B cell (primary cell): ENCODE measurements around the gene EHBP1. TPM values are rescaled to one million over a fixed set of nuclear protein-coding genes. Genes with fewer than 3 reads are reported as not detected.
A peak's percentile ranks its signal among the peaks of the same experiment; 100 is the strongest.

Experiments
- ATAC-seq: fragments of 200-7000 bp; cut with Tn5 transposase; one replicate; pipeline ENCODE4 v1.10.0; 2021; ENCODE audit warnings: low read depth, mild to moderate bottlenecking, moderate number of reproducible peaks, moderate library complexity
- CTCF ChIA-PET: fragments of 350-600 bp; sonication (Branson Sonifier 250); formaldehyde crosslinking; loops from one replicate; lab custom pipeline; 2021; ENCODE audit warnings: antibody characterized with exemption, inconsistent platforms; lab: Charles Lee
- POLR2A ChIA-PET: fragments of 350-600 bp; sonication (Branson Sonifier 250); formaldehyde crosslinking; loops from one replicate; lab custom pipeline; 2021; ENCODE audit warnings: antibody characterized with exemption; lab: Charles Lee
- DNase-seq: peaks from one replicate; pipeline ENCODE4 v3.0.0; 2013
- H2AFZ ChIP-seq: 2 replicates; pipeline ENCODE4 v1.6.1; 2012; ENCODE audit warnings: mild to moderate bottlenecking, low read depth, low read length; ENCODE audit not compliant: insufficient read depth, poor library complexity, severe bottlenecking
- H3K27ac ChIP-seq, 2 donors: 1 replicate in 1 of 2; 2 replicates in 1 of 2; pipeline ENCODE4 v1.5.1; 2012 to 2013; ENCODE audit warnings: low read length in 2 of 2, mild to moderate bottlenecking in 2 of 2, moderate library complexity in 1 of 2
- H3K27me3 ChIP-seq, 4 experiments: fragments of 200-600 bp in 1 of 4; sonication (generic) in 1 of 4; replicated peaks in 1 of 4; 1 replicate in 2 of 4; 2 replicates in 2 of 4; pipeline versions ENCODE4 v1.6.1 to v1.7.0; 2013 to 2016; ENCODE audit warnings: low read length in 3 of 4, mild to moderate bottlenecking in 2 of 4, mixed read lengths in 1 of 4, moderate library complexity in 1 of 4; ENCODE audit not compliant: insufficient read depth in 4 of 4, control insufficient read depth in 3 of 4; ENCODE audit errors: control extremely low read depth in 1 of 4
- H3K36me3 ChIP-seq, 2 experiments: replicated peaks in 1 of 2; 1 replicate in 1 of 2; 2 replicates in 1 of 2; pipeline versions ENCODE4 v1.6.1 to v1.7.1; 2013; ENCODE audit warnings: low read length in 1 of 2; ENCODE audit not compliant: insufficient read depth in 2 of 2, control insufficient read depth in 1 of 2; ENCODE audit errors: control extremely low read depth in 1 of 2, extremely low read depth in 1 of 2
- H3K4me1 ChIP-seq, 2 donors: fragments of 200-600 bp in 1 of 2; sonication (generic) in 1 of 2; 1 replicate in 1 of 2; 2 replicates in 1 of 2; pipeline versions ENCODE4 v1.5.1 to v1.6.1; 2013 to 2017; ENCODE audit warnings: low read length in 2 of 2; ENCODE audit not compliant: control insufficient read depth in 2 of 2, insufficient read depth in 2 of 2
- H3K4me2 ChIP-seq: replicated peaks from 2 replicates; pipeline ENCODE3; 2012; ENCODE audit warnings: mild to moderate bottlenecking, low read depth, low read length; ENCODE audit not compliant: poor library complexity, severe bottlenecking
- H3K4me3 ChIP-seq, 5 experiments: fragments of 200-600 bp in 1 of 5; sonication (generic) in 1 of 5; 1 replicate in 3 of 5; 2 replicates in 2 of 5; pipeline versions ENCODE4 v1.5.1 to v1.7.0; 2011 to 2016; ENCODE audit warnings: low read length in 4 of 5, mild to moderate bottlenecking in 4 of 5, low read depth in 2 of 5, control low read depth in 1 of 5, moderate library complexity in 1 of 5; ENCODE audit not compliant: insufficient read depth in 1 of 5; ENCODE audit errors: control extremely low read depth in 1 of 5, extremely low read depth in 1 of 5
- H3K79me2 ChIP-seq: fragments of 200-600 bp; sonication (generic); one replicate; pipeline ENCODE4 v1.6.0; 2016; ENCODE audit warnings: low read length; ENCODE audit not compliant: control insufficient read depth, insufficient read depth
- H3K9ac ChIP-seq: fragments of 200-600 bp; sonication (generic); 2 replicates; pipeline ENCODE4 v1.6.1; 2017; ENCODE audit warnings: mild to moderate bottlenecking, low read length, moderate library complexity
- H3K9me3 ChIP-seq, 3 donors: one replicate each; pipeline versions ENCODE4 v1.6.1 to v1.7.1; 2013; ENCODE audit warnings: low read length in 2 of 3; ENCODE audit not compliant: control insufficient read depth in 2 of 3, insufficient read depth in 1 of 3; ENCODE audit errors: control extremely low read depth in 1 of 3
- H4K20me1 ChIP-seq: 2 replicates; pipeline ENCODE4 v1.6.0; 2012; ENCODE audit warnings: mild to moderate bottlenecking, low read length; ENCODE audit not compliant: insufficient read depth, control insufficient read depth, poor library complexity, severe bottlenecking
- H3K27ac Mint-ChIP-seq: one replicate; pipeline ENCODE4 v1.8.0; 2021; ENCODE audit warnings: mixed read lengths
- H3K27me3 Mint-ChIP-seq: one replicate; pipeline ENCODE4 v1.8.0; 2021; ENCODE audit warnings: mixed read lengths
- H3K4me1 Mint-ChIP-seq: one replicate; pipeline ENCODE4 v1.8.0; 2021; ENCODE audit warnings: mixed read lengths
- H3K4me3 Mint-ChIP-seq: one replicate; pipeline ENCODE4 v1.8.0; 2021; ENCODE audit warnings: mixed read lengths
- H3K9me3 Mint-ChIP-seq: one replicate; pipeline ENCODE4 v1.8.0; 2022; ENCODE audit warnings: mixed read lengths; ENCODE audit not compliant: insufficient read depth
- EZH2 ChIP-seq: IDR thresholded peaks from 2 replicates; pipeline ENCODE4 v1.6.1; 2012; ENCODE audit warnings: borderline replicate concordance, low read depth, mild to moderate bottlenecking, moderate library complexity, low read length; ENCODE audit not compliant: insufficient read depth, poor library complexity, severe bottlenecking
- WGBS: methylation state at CpG from one replicate; pipeline ENCODE4 v1.1.5; 2013; ENCODE audit warnings: missing lambda C conversion rate; ENCODE audit not compliant: insufficient coverage; 5-methylcytosine and 5-hydroxymethylcytosine counted together
- intact Hi-C: fragments of 100-400 bp; cut with micrococcal nuclease; formaldehyde crosslinking; loops from one replicate; pipeline ENCODE4 v1.10.0; 2022
- polyA plus RNA-seq: library from polyadenylated mRNA; depleted of rRNA; stranded (reverse); fragments of >200 nt; gene quantifications from 2 replicates; pipeline ENCODE4 v1.2.3, GENCODE V29; 2012
- total RNA-seq, 2 donors: library from RNA; stranded (reverse); fragments of 120-200 nt in 1 of 2; gene quantifications; 1 replicate in 1 of 2; 2 replicates in 1 of 2; pipeline versions ENCODE4 v1.2.3 to v1.2.4, GENCODE V29; 2013 to 2022
- TF ChIP-seq, protein P1 (sequence below): fragments of 200-600 bp; IDR thresholded peaks from one replicate; pipeline ENCODE4 v1.8.0; 2022; ENCODE audit warnings: antibody characterized with exemption, mild to moderate bottlenecking

The EHBP1 gene
- total and polyA plus RNA-seq, 2 donors (not counting 1 experiment from before 2014, with no cell fraction given), result 8.8 to 34.7 TPM

DNA sequence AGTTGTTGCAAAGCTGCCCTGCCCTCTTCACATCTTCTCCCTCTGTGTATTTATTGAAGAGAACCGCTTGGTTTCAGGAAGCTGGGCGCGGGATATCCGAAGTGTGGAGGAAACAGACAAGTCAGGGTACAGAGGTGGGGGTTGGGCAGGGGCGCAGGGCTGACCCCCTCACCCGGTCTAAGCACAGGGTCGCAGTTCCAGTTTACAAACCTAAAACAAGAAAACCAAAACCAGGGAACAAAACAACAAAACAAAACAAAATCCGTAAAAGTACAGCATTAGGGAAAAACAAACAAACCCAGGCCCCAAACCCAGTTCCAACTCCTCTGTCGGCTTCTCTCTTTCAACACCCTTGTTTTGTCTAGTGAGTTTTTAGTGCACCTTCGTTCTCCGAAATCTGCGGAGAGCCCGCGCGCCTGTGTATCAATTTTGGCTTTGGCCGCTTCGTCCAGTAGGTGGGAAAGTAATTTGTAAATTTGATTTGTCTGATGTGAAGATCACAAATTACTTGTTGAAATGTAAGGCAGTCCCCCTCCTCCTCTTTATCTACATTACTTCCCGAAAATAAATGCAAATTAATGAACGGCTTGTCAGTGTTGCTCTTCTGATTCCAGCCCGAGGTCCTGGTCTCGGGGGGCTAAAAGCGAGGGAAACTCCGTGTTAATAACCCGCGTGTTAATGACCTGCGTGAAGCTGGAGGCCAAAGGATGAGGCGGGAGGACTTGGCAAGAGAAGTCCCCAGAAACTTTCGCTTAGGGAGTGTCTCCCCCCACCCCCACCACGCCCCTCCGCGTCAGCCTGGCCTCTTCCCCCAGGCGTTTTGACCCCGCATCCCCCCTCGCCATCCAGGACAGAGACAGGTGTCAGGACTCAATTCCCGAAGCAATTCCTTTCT, 352.0 kb downstream of the EHBP1 start:
- CTCF ChIA-PET, result no interaction called here
- POLR2A ChIA-PET, result no interaction called here
- Histone ChIP-seq H3K79me2 (no peaks in the 10 kb centered on the region), H3K4me2 (peak overlapping the region; percentile 84), H3K36me3 (no peaks in the 10 kb centered on the region), H3K27ac (no peak overlapping the region), H3K27me3 (peaks cover 2 to 90% (median 82%) of the 10 kb centered on the region in 4 experiments), H3K4me3 (peak overlapping the region in 1 of 5 experiments; percentile 18), H3K9ac (peak overlapping the region; percentile 25), H2AFZ (no peak overlapping the region), H3K4me1 (peaks cover 71 to 77% of the 10 kb centered on the region in 2 donors), H4K20me1 (no peaks in the 10 kb centered on the region), H3K9me3 (peaks cover 2 to 71% (median 11%) of the 10 kb centered on the region in 3 donors)
- no peak for ATAC-seq
- Mint-ChIP-seq H3K27ac (peak overlapping the region; percentile 71), H3K27me3 (peaks cover 77% of the 10 kb centered on the region), H3K4me1 (peaks cover 63% of the 10 kb centered on the region), H3K4me3 (peak overlapping the region; percentile 82), H3K9me3 (peaks cover 2% of the 10 kb centered on the region)
- peak; percentile 52 for DNase-seq
- TF ChIP-seq, protein P1, sequence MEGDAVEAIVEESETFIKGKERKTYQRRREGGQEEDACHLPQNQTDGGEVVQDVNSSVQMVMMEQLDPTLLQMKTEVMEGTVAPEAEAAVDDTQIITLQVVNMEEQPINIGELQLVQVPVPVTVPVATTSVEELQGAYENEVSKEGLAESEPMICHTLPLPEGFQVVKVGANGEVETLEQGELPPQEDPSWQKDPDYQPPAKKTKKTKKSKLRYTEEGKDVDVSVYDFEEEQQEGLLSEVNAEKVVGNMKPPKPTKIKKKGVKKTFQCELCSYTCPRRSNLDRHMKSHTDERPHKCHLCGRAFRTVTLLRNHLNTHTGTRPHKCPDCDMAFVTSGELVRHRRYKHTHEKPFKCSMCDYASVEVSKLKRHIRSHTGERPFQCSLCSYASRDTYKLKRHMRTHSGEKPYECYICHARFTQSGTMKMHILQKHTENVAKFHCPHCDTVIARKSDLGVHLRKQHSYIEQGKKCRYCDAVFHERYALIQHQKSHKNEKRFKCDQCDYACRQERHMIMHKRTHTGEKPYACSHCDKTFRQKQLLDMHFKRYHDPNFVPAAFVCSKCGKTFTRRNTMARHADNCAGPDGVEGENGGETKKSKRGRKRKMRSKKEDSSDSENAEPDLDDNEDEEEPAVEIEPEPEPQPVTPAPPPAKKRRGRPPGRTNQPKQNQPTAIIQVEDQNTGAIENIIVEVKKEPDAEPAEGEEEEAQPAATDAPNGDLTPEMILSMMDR, result no peak
- 5% methylated on average over 9 of the region's 35 CpGs for WGBS
- intact Hi-C loops, result no loop called here

DNA sequence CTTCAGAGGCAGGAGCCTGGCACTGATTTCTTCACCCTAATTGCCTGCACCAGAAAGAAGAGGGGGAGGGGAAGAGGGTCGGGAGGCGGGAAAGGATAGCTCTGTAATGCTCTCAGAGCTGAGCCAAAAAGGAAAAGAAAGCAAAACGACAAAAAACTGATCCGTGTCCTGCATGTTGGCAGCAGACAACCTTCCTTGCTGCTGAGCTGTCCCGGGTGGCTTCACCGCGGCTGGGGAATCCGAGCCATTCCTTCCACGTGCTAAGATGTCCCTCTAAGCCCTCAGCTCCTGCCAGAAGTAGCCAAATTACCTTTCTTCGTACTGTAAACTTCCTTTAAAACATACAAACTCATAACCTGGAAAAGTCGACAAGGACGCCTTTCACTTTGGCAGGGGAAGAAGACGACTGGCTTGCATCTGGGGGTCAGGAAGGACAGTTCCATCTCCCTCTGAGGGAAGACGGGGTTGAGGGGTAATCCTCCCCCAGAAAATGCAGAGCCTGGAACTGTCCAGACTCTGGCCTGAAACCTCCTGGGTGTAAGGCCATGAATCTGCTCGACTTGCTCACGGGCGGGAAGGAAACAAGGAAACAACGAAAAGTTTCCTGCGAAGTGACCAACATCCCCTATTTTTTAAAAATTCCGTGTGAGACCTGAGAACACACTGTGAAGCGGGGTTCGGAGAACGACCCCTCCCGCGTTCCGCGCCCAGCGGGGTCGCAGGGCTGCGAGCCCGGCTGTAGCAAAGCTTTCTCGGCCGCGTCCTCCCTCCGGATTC, 352.8 kb downstream of the EHBP1 start:
- Histone ChIP-seq H3K4me3 (peak overlapping the region in 2 of 5 experiments; percentile 21 to 27), H3K79me2 (no peaks in the 10 kb centered on the region), H4K20me1 (no peaks in the 10 kb centered on the region), H3K27ac (no peak overlapping the region), H3K4me2 (peak overlapping the region; percentile 84), H3K4me1 (peaks cover 63 to 69% of the 10 kb centered on the region in 2 donors), H3K9ac (peak overlapping the region; percentile 25), H3K9me3 (peaks cover 4 to 63% (median 11%) of the 10 kb centered on the region in 3 donors), H3K27me3 (peaks cover 2 to 83% (median 76%) of the 10 kb centered on the region in 4 experiments), H2AFZ (peak overlapping the region; percentile 26), H3K36me3 (no peaks in the 10 kb centered on the region)
- intact Hi-C loops, result no loop called here
- Mint-ChIP-seq H3K4me1 (peaks cover 58% of the 10 kb centered on the region), H3K4me3 (peak overlapping the region; percentile 82), H3K27ac (peak overlapping the region; percentile 57), H3K9me3 (peaks cover 2% of the 10 kb centered on the region), H3K27me3 (peaks cover 76% of the 10 kb centered on the region)
- ChIA-PET POLR2A (no interaction called here), CTCF (no interaction called here)
- WGBS, result 5% methylated on average over 30 of the region's 35 CpGs
- no peak for ATAC-seq
- DNase-seq, result peak; percentile 65
- TF ChIP-seq, protein P1, result no peak
- no peak for TF ChIP-seq EZH2
